NCI-H460 (cell line): ENCODE results near the gene KLK12. TPM values are rescaled to one million over a fixed set of nuclear protein-coding genes. Genes with fewer than 3 reads are reported as not detected.
A peak's percentile ranks its signal among the peaks of the same experiment; 100 is the strongest.

Experiments used
- DNase-seq: peaks from one replicate; pipeline ENCODE4 v3.0.0-alpha.2; 2016; ENCODE audit warnings: low read depth; ENCODE audit errors: extremely low read depth
- total RNA-seq: library from RNA; depleted of rRNA; stranded (reverse); fragments of >200 nt; shearing (Covaris generic); gene quantifications from 2 replicates; pipeline ENCODE4 v1.2.3, GENCODE V29; 2014

The KLK12 gene
- total RNA-seq, 1 experiment from 2014 or later = not detected

- no peak for DNase-seq
Observed at GRCh38 chr19:51055866-51056265, 21.1 kb upstream of the KLK12 start.

- DNase-seq = no peak
Observed at GRCh38 chr19:51047031-51047335, 12.2 kb upstream of the KLK12 start.

- DNase-seq = no peak
Observed at GRCh38 chr19:51044327-51044726, 9.5 kb upstream of the KLK12 start.

GRCh38 chr19:51043497-51043896, 8.7 kb upstream of the KLK12 start:
- DNase-seq = no peak

- no peak for DNase-seq
Observed at GRCh38 chr19:51040151-51040550, 5.3 kb upstream of the KLK12 start.

GRCh38 chr19:51036519-51036918, 1.7 kb upstream of the KLK12 start:
- no peak for DNase-seq

GRCh38 chr19:51031880-51032225, 2.9 kb downstream of the KLK12 start:
- no peak for DNase-seq

GRCh38 chr19:51031220-51031879, 3.5 kb downstream of the KLK12 start:
- DNase-seq = no peak

- DNase-seq = no peak
Observed at GRCh38 chr19:51030631-51031030, 4.2 kb downstream of the KLK12 start.

- DNase-seq = no peak
Observed at GRCh38 chr19:51029718-51030117, 5.1 kb downstream of the KLK12 start.

GRCh38 chr19:51027873-51028272, 6.9 kb downstream of the KLK12 start:
- DNase-seq = no peak

GRCh38 chr19:51027126-51027806, 7.5 kb downstream of the KLK12 start:
- DNase-seq = no peak

- no peak for DNase-seq
Observed at GRCh38 chr19:51026554-51026831, 8.3 kb downstream of the KLK12 start, which contains the start of gene KLK11. Gene KLK11, minus strand, starts transcription at chr19:51026616. Its CDS starts 985 bp downstream, at chr19:51025631.

GRCh38 chr19:51025809-51026553, 8.8 kb downstream of the KLK12 start:
- DNase-seq = no peak

- DNase-seq = no peak
Observed at GRCh38 chr19:51025401-51025800, 9.4 kb downstream of the KLK12 start.

GRCh38 chr19:51024924-51025323, 9.9 kb downstream of the KLK12 start:
- no peak for DNase-seq

- no peak for DNase-seq
Observed at GRCh38 chr19:51023946-51024345, 10.9 kb downstream of the KLK12 start.

GRCh38 chr19:51022526-51022925, 12.3 kb downstream of the KLK12 start:
- no peak for DNase-seq

GRCh38 chr19:51020988-51021651, 13.7 kb downstream of the KLK12 start:
- DNase-seq = peak; percentile 31

- DNase-seq = no peak
Observed at GRCh38 chr19:51019544-51019925, 15.3 kb downstream of the KLK12 start, which contains the start of gene KLK10. Gene KLK10, minus strand, starts transcription at chr19:51019709. Its CDS starts 579 bp downstream, at chr19:51019130.

GRCh38 chr19:51018745-51019543, 15.9 kb downstream of the KLK12 start:
- DNase-seq = no peak
